NCI-H128 (cell line): Measurements from ENCODE around the gene DCAF17.

Experiments used
- DNase-seq: peaks from one replicate; lab custom pipeline; 2025; ENCODE audit not compliant: unreplicated experiment; lab: John Stamatoyannopoulos, UW

Gene DCAF17, protein sequence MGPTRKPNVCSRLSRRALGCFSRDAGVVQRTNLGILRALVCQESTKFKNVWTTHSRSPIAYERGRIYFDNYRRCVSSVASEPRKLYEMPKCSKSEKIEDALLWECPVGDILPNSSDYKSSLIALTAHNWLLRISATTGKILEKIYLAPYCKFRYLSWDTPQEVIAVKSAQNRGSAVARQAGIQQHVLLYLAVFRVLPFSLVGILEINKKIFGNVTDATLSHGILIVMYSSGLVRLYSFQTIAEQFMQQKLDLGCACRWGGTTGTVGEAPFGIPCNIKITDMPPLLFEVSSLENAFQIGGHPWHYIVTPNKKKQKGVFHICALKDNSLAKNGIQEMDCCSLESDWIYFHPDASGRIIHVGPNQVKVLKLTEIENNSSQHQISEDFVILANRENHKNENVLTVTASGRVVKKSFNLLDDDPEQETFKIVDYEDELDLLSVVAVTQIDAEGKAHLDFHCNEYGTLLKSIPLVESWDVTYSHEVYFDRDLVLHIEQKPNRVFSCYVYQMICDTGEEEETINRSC

DNA sequence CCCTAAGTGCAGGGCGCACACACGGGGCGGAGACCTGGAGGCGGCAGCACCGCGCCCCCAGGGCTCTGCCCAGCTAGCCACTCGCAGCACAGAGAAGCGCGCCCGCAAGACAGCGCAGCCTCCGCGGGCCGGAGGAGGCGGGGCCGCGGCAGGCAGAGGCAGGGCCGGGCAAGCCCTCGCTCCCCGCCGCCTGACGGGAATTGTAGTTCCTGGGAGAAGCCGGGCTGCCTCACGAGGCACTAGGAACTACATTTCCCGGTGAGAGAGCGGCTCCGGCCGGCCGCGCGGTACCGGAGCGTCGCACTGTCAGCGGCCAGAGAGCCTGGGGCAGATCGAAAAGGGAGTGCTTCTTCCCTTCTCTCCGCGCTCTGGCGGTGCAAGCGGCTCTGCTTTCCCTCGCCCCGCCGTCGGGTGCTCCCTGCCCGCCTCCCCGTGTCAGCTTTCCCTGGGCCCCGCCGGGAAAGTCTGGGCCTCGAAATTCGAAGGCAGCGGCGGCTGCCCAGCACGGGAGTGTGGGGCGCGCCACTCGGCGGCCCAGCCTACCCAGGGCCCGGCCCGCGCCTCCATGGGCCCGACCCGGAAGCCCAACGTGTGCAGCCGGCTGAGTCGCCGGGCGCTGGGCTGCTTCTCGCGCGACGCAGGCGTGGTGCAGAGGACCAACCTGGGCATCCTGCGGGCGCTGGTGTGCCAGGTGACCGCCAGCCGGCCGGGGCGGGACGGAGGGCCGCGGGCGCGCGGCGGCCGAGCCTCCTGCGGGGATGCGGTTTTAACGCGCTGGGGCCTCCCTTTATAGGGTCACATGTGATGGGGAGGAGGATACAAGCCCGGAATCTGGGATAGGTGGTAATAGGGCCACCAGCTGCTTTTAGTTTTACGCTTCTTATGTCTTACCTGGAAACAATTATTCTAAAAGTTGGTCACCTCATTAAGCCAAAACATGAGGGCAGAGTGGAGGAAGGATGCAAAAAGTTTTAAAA is at the start of gene DCAF17:
DCAF17 (plus strand) TSS at position 214 of the 977 bp plus-strand sequence; CDS start at position 566, 352 bp downstream.
- DNase-seq, result peak; percentile 77

DNA sequence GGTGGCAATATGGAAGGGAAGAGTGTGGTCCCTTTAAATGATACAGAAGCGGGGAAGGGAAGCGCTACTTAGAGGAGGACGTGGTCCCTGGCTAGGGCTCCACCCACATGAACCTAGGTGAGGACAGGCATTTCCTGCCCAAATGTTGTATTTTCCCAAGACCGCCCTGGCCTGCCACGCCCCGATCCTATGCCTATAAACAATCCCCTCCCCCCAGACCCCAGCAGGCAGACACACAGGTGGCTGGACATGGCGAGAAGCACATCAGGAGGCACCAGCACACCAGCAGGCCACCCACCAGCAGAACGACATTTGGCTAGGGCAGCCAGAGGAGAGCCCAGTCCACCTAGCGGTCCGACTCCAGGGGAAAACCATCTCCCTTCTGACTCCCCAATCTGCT is 47.4 kb upstream of the DCAF17 start:
- no peak for DNase-seq

DNA sequence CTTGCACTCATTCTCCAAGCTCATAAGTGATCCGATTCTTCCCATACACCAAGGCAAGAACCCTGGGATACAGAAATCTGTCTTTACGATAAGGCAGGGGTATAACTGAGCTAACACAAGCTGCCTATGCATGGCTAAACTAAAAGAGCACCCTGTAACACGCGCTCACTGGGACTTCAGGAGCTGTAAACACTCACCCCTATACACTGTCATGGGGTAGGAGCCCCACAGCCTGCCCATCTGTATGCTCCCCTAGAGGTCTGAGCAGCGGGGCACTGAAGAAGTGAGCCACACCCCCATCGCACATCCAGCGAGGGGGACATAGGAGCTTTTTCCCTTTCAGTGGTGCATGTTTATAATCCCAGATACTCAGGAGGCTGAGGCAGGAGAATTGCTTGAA is 47.0 kb upstream of the DCAF17 start:
- no peak for DNase-seq

DNA sequence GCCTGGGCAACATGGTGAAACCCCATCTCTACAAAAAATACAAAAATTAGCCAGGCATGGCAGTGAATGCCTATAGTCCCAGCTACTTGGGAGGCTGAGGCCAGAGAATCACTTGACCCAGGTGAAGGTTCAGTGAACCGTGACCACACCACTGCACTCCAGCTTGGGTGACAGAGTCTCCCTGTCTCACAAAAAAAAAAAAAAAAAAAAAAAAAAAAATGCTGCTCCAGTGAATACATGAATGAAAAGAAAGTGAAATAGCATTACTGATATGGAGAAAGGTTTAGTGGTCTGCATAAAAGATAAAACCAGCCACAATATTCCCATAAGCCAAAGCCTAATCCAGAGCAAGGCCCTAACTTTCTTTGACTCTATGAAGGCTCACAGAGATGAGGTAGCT is 44.7 kb upstream of the DCAF17 start:
- no peak for DNase-seq

DNA sequence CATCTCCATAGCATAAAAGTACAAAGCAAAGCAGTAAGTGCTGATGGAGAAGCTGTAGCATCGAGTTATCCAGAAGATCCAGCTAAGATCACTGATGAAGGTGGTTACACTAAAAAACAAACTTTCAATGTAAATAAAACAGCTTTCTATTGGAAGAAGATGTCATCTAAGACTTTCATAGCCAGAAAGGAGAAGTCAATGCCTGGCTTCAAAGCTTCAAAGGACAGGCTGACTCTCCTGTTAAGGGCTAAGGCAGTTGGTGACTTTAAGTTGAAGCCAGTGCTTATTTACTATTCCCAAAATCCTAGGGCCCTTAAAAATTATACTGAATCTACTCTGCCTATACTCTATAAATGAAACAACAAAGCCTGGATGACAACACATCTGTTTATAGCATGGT is 44.2 kb upstream of the DCAF17 start:
- DNase-seq, result no peak

DNA sequence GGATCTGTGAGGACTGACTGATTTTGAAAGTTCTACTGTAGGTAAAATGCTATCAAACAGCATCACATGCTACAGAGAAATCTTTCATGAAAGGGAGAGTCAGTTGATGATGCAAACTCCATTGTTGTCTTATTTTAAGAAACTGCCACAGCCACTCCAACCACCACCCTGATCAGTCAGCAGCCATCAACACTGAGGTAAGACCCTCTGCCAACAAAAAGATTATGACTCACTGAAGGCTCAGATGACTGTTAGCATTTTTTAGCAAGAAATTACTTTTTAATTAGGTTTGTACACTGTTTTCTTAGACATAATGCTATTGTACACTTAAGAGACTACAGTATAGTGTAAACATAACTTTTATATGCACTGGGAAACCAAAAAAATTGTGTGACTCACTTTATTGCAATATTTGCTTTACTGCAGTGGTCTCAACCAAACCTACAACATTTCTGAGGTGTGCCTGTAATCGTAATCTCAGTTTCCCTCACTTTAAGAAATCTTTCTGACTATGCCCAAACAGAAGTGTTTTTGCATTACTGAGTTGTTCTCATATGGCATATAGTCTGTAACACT is 43.0 kb upstream of the DCAF17 start:
- no peak for DNase-seq

DNA sequence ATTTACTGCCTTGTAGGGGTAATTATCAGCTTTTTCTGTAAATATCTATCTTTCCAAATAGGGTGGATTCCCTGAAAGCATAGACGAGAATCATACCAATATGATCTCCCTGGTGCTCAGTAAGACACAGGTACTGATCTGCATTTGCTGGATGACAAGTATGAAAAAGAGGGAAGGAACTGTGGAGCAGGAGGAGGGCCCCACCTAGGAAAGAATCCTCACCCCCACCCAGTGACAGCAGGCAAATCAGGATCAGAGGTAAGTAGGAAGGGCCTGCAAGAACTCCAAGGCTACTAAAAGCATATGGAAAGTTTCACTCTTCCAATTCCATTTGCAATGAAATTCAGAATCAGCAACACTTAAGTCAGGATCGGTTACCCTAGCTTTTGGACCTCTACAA is 42.5 kb upstream of the DCAF17 start:
- DNase-seq, result no peak

DNA sequence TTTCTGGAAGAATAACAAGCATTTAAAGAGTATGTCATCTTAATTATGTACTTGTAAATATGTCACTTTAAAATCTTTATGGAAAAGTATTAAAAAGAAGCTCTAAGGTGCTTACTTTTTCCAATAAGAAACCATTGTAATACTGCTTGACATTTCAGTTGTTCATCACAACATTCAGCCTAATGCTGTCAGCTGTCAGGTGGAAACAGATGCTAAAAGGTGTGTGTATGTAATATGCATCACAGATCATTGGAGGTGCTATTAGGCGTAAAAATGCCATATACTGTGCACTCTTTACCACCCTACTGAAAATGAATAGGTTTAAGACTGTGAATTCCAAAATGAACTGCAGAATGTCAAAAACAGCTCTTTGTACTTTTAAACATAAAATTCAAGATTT is 40.5 kb upstream of the DCAF17 start:
- DNase-seq, result no peak

DNA sequence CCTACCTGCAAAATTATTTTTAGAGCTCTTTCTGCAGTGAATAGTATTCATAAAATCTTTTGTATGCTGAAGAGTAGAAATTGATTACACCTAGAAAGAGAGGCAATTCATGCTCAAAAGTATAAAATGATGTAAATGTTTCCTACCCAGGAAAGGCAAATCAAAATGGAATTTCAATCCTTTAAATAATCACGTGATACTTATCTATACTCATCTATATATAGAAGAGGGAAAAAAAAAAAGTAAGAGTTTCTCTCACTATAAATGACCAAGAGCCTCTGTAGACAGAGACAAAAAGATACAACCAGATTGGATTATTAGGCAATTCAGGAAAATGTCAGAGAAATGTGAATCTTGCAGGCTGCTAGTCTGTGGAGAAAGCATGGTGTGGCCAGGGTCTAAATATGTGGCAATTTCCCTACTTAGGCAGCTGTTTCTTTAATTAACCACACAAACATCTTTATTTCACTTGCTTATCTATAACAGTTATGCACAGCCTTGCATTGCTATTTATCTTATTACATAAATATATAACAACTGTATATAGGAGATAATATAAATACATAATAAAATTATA is 39.8 kb upstream of the DCAF17 start:
- DNase-seq, result no peak

DNA sequence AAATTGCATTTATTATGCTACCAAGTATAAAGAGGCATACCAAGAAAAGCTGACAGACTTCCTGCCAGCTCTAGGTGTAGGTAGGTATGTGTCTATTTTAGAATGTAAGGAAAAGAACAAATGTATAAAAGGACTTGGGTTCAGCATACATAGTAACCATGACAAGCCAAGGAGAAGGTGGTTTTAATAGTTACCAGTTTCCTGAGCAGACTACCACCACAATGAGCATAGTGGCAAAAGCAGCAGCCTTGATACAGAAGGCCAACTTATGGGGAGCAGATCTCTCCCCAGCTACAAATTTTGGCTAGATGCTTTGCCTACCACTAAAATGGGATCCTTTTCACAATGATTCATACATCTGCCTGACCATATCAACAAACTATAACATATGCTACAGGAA is 34.7 kb upstream of the DCAF17 start:
- no peak for DNase-seq

DNA sequence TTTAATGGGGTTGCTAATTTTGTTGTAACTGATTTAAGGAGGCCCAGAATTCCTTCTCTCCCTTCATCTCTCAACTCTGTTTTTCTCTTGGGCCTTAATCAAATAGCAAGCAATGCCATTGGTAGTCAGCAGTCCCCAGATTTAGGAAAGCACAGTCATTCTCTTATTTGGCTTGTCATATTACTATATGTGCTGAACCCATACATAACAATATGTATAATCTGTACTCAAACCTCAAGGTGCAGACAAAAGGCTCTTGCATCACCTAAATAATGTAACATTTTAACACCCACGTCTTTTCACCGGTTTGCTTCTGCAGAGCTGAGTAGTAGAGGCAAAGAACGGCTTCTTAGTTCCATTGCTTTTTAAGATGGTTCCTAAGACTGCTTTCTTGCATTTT is 33.6 kb upstream of the DCAF17 start:
- DNase-seq, result no peak

DNA sequence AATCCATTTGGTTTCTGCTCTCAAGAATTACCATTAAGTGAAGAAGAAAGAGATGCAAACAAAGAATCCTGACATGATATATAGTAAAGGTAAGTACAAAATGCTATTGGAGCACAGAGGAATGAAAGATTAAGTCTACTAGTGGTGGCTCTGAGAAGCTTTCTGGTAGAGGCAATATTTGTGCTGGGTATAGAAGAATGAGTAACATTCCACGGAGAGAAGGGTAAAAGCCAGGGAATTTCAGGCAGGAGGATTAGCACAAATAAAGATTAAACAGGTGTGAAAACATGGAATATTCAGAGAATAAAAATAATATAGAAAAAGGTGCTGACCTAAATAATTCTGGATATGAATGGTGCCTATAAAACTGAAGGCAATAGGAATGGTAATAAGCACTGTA is 32.1 kb upstream of the DCAF17 start:
- DNase-seq, result no peak

DNA sequence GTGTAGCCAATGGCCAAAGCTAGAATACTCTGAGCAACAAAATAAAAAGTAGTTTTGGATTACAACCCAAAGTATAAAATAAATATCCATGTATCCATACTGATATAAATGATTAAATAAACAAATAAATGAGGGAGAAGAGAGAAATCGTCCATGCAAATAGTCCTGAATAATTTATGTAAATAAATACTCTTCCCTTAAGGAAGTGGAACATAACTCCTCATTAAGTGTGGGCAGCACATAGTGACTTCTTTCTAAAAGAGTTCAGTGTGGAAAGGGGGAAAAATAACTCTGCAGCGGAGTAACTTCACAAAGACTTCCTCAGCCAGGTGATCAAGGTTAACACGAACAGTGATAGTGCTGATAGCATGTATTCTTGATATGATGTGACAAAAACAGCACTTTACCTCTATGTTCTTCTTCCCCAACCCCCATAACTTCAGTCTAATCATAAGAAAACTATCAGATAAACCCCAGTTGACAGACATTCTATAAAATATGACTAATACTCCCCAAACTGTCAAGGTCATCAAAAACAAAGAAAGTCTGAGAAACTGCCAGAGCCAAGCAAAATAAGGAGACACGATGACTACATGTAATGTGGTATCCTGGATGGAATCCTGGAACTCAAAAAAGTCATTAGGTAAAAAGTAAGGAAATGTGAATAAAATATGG is 31.0 kb upstream of the DCAF17 start:
- no peak for DNase-seq

DNA sequence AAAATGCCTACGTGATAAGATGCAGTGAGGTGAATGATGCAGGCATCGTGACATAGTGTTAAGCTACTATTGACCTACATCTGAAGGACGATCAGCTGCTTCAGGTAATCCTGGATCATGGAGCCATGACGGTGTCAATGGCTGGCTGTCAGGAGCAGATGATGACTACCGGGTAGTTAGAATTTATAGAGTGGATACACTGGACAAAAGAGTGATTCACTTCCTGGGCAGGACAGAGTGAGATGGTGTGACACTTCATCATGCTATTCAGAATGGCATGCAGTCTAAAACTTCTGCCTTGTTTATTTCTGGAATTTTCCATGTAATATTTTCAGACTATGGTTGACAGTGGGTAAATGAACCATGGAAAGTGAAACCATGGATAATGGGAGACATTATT is 29.8 kb upstream of the DCAF17 start:
- no peak for DNase-seq

DNA sequence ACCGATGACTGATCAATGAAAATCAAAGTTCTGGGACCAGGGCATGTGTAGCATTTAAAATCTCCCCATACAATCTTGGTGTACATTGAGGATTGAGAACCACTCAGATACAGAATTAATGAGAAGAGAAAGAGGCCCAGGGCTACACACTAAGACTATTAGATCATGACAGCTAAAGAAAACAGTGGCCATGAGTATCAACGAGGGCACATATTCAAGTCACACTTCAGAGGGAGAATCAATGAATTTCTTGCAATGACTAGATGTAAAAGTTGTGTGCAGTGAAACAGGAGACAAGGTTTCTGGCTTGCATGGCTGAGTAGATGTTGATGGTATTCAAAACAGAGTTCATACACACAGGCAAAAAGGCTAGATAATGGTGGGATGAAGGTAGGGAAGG is 29.3 kb upstream of the DCAF17 start:
- DNase-seq, result no peak

DNA sequence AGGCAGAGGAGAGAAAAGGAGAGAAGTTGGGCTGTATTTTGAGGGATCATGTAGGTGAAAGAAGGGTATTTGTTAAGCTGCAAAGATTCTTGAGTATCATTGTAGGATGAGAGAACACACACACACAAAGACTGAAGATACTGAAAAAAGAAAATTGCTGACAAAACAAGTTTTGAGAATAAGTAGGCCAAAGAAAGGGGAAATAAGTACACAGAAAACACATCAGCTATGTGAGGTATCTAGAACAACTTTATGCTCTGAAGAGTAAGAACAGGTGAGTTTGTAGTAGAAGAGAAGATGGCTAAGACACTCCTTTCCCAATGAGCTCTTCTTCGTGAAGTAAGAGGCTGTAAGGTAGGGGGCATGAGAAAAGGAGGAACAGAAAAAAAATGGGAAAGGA is 28.5 kb upstream of the DCAF17 start:
- DNase-seq, result no peak

DNA sequence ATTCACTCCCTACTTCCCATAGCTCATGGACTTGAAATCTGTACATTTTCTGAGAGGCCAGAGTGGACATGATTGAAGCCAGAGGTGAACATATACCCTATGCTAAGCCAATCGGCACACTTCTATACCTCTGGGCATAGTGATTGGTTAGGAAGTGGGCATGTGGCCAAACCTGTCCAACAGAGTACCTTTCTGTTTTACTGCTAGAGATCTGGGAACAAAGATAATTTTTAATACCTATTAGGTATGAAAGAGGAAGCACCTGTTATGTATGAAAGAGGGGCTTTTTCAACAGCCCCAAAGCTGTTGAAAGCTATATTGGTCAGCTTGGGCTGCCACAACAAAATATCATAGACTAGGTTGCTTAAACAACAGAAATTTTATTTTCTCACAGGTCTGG is 28.0 kb upstream of the DCAF17 start:
- DNase-seq, result no peak

DNA sequence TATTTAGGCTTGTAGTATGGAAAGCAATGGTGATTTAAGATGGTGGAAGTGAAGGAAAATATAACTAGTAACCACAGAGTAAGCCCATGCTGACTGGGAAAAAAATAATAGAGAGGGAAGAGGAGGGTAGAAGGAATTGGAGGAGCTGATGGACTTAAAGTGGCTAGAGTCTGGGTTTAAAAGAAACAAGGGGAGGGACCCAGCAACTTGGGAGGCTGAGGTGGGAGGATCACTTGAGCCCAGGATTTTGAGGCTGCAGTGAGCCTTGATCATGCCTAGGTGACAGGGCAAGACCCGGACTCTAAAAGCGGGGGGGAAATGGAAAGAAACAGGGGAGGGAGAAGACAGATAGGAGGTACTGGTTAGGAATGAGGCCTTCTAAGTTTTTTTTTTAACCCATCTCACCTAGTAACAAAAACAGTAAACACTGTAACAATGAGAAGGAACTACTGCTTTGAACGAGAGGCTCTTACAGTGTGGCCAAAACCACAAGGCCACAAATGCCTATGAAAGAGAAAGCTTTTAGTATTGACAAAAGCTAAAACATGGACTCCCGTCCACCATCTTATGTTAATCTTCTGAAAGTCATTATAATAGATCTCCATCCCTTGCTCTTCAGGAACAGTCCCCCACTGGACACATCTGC is 26.9 kb upstream of the DCAF17 start:
- no peak for DNase-seq

DNA sequence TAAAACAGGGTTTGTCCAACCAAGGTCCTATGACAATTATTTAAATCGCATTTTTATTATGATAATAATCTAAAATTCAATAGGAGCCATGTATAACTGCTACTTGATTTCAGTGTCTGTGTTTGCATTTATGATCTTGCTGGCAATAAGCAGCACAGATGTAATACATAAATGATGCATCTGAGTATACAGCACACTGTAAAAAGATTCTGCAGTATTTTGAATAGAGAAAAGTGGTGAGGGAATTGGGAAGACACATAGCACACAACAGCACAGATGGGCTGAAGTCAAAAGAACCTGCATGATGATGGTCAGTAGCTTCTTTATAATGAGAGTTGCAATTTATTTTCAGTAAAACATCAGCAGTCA is 26.4 kb upstream of the DCAF17 start:
- no peak for DNase-seq

DNA sequence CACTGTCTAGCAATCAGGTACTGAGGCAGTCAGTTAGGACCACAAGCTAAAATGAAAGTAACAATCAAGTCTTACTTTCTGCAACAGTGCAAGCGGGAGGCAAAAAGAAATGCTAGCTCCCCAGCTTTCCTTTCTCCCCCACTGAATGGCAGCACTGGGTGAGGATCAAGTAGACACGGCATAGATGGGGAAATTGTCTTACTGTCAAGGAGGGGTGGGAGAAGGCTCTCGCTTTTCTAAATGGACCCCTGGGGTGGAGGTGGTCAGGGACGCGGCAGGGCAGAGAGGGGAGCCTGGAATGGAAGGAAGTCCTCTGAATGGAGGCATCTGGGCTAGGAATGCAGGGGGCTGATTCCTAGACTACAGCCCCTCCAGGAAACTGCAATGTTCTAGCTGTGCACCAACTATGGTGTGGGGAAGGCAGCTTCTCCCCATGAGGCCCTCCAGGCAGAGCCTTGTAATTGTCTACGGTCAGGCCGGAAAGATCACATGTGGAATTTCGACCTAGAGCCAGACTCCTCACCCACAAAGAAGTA is 24.5 kb upstream of the DCAF17 start:
- DNase-seq, result no peak
